ENCODE measurements around the gene UBL4B.

DNA sequence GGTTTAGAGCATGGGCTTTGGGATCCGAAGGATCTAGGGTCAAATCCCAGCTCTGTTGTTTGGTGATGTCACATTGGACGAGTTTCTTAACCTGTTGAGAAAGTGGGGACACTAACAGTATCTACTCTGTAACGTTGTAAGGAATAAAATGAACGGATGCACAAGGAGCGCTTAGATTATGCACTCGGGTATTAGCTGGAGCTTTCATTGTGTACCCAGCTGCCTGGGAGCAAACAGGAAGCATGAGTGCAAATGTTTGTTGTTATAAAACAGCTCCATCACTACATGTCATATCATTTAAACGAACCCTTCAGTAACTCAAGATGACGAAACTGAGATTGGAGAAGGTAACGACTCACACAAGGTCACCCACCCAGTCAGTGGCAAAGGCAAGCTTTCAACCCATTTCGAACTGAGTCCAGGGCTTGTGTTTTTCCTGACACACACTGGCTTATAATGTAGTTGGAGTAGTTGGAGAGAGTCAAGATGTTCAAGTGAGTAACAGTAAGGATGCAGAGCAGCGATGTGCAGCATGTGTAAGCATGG is 21.9 kb downstream of the UBL4B start:
- TF ChIP-seq EZH2phosphoT487 (IDR thresholded peaks at IDR 0.05; ENCODE audit: insufficient read depth, low read depth) (no peak), EZH2 (IDR thresholded peaks at IDR 0.05; ENCODE audit: insufficient read depth, poor library complexity, severe bottlenecking) (no peak)
